PC-3 (cell line): ENCODE data around the gene CORO2B. TPM values are rescaled to one million over a fixed set of nuclear protein-coding genes. Genes with fewer than 3 reads are reported as not detected.

ENCODE experiments used
- ATAC-seq: fragments of 200-7000 bp; cut with Tn5 transposase; 2 replicates; pipeline ENCODE4 v1.9.1; 2020; ENCODE audit warnings: mild to moderate bottlenecking, moderate library complexity
- BruUV-seq: library from RNA; stranded (reverse); fragments of 400-500 nt; replicated peaks from 2 replicates; lab custom pipeline; 2021; lab: Mats Ljungman, UMichigan
- CTCF ChIA-PET: fragments of 300-600 bp; sonication (Branson Sonifier 250); formaldehyde crosslinking; loops from one replicate; lab custom pipeline; 2022; ENCODE audit warnings: antibody characterized with exemption; lab: Charles Lee
- POLR2A ChIA-PET: fragments of 300-600 bp; sonication (Branson Sonifier 250); formaldehyde crosslinking; loops from one replicate; lab custom pipeline; 2022; ENCODE audit warnings: antibody characterized with exemption; ENCODE audit not compliant: unreplicated experiment; lab: Charles Lee
- DNase-seq: peaks from one replicate; pipeline ENCODE4 v3.0.0-alpha.2; 2015
- H2AFZ ChIP-seq: fragments of 300-600 bp; sonication (generic); 2 replicates; pipeline ENCODE4 v1.6.0; 2016; ENCODE audit warnings: antibody characterized with exemption, low read length
- H3F3A ChIP-seq: fragments of 300-600 bp; sonication (generic); one replicate; pipeline ENCODE4 v1.6.0; 2017; ENCODE audit warnings: antibody characterized with exemption, low read length, control low read depth, mild to moderate bottlenecking; ENCODE audit not compliant: unreplicated experiment
- H3K27ac ChIP-seq: fragments of 300-600 bp; sonication (generic); 2 replicates; pipeline ENCODE4 v1.5.1; 2016; ENCODE audit warnings: mild to moderate bottlenecking, low read length
- H3K27me3 ChIP-seq: fragments of 300-600 bp; sonication (generic); 2 replicates; pipeline ENCODE4 v1.6.1; 2016; ENCODE audit warnings: low read length, mixed read lengths
- H3K36me3 ChIP-seq: fragments of 300-600 bp; sonication (generic); 2 replicates; pipeline ENCODE4 v1.6.1; 2016; ENCODE audit warnings: low read depth, mixed run types, low read length, mixed read lengths
- H3K4me1 ChIP-seq: fragments of 300-600 bp; sonication (generic); 2 replicates; pipeline ENCODE4 v1.5.1; 2016; ENCODE audit warnings: low read length; ENCODE audit not compliant: insufficient read depth
- H3K4me2 ChIP-seq: fragments of 300-600 bp; sonication (generic); 2 replicates; pipeline ENCODE4 v1.6.0; 2016; ENCODE audit warnings: low read length
- H3K4me3 ChIP-seq: fragments of 300-600 bp; sonication (generic); 2 replicates; pipeline ENCODE4 v1.5.1; 2016; ENCODE audit warnings: mild to moderate bottlenecking, low read length, mixed read lengths
- H3K79me2 ChIP-seq: fragments of 300-600 bp; sonication (generic); 2 replicates; pipeline ENCODE4 v1.6.1; 2017; ENCODE audit warnings: low read length, mixed read lengths
- H3K9ac ChIP-seq: fragments of 300-600 bp; sonication (generic); 2 replicates; pipeline ENCODE4 v1.6.0; 2016; ENCODE audit warnings: mild to moderate bottlenecking, low read length
- H3K9me2 ChIP-seq: fragments of 300-600 bp; sonication (generic); replicated peaks from 2 replicates; pipeline ENCODE4 v1.6.1; 2016; ENCODE audit warnings: mixed run types, low read length, mixed read lengths
- H3K9me3 ChIP-seq: fragments of 300-600 bp; sonication (generic); 2 replicates; pipeline ENCODE4 v1.6.1; 2016; ENCODE audit warnings: low read length, mixed read lengths
- H4K20me1 ChIP-seq: fragments of 300-600 bp; sonication (generic); 2 replicates; pipeline ENCODE4 v1.6.1; 2016; ENCODE audit warnings: low read length, mixed read lengths
- CTCF ChIP-seq: fragments of 300-600 bp; sonication (generic); conservative IDR thresholded peaks from 2 replicates; pipeline ENCODE4 v1.5.1; 2017; ENCODE audit warnings: antibody characterized with exemption, low read depth, mild to moderate bottlenecking, low read length
- EZH2 ChIP-seq: fragments of 300-600 bp; sonication (generic); IDR thresholded peaks from one replicate; pipeline ENCODE4 v1.6.1; 2017; ENCODE audit warnings: antibody characterized with exemption, mild to moderate bottlenecking, low read length; ENCODE audit not compliant: unreplicated experiment
- EZH2phosphoT487 ChIP-seq: fragments of 300-600 bp; sonication (generic); IDR thresholded peaks from 2 replicates; pipeline ENCODE4 v1.6.1; 2018; ENCODE audit warnings: mild to moderate bottlenecking, antibody characterized with exemption, low read length, borderline replicate concordance
- intact Hi-C: fragments of 100-400 bp; cut with micrococcal nuclease; formaldehyde crosslinking; loops from 2 replicates; pipeline ENCODE4 v1.9.0; 2023
- total RNA-seq: library from RNA; depleted of rRNA; stranded (reverse); fragments of >200 nt; gene quantifications from 2 replicates; pipeline ENCODE4 v1.2.3, GENCODE V29; 2014

Gene CORO2B
- total RNA-seq, 1 experiment from 2014 or later, result 0.66 TPM

- Histone ChIP-seq H3K9me2 (no peaks in the 10 kb centered on the region), H3K27me3 (no peaks in the 10 kb centered on the region), H3K4me2 (no peak overlapping the region), H3K79me2 (no peaks in the 10 kb centered on the region), H3K9ac (no peak overlapping the region), H3K4me3 (no peak overlapping the region), H4K20me1 (no peaks in the 10 kb centered on the region), H3K27ac (no peak overlapping the region), H3K9me3 (no peaks in the 10 kb centered on the region), H3K36me3 (no peaks in the 10 kb centered on the region), H2AFZ (no peak overlapping the region), H3F3A (no peaks in the 10 kb centered on the region), H3K4me1 (no peaks in the 10 kb centered on the region)
- intact Hi-C loops, result no loop called here
- TF ChIP-seq EZH2phosphoT487 (no peak), CTCF (no peak), EZH2 (no peak)
- CTCF ChIA-PET, result no interaction called here
- DNase-seq (no peak), ATAC-seq (no peak)
- BruUV-seq, result no TSS peak
- POLR2A ChIA-PET, result no interaction called here
Observed at GRCh38 chr15:68739390-68740080, 160.7 kb downstream of the CORO2B start.

- Histone ChIP-seq H3F3A (no peaks in the 10 kb centered on the region), H2AFZ (no peak overlapping the region), H3K36me3 (no peaks in the 10 kb centered on the region), H3K27ac (no peak overlapping the region), H3K27me3 (no peaks in the 10 kb centered on the region), H3K4me2 (no peak overlapping the region), H4K20me1 (no peaks in the 10 kb centered on the region), H3K9me2 (no peaks in the 10 kb centered on the region), H3K9ac (no peak overlapping the region), H3K79me2 (no peaks in the 10 kb centered on the region), H3K4me3 (no peak overlapping the region), H3K9me3 (no peaks in the 10 kb centered on the region), H3K4me1 (no peaks in the 10 kb centered on the region)
- CTCF ChIA-PET, result no interaction called here
- ATAC-seq (no peak), DNase-seq (no peak)
- TF ChIP-seq CTCF, result no peak
- no peak for TF ChIP-seq EZH2
- no peak for TF ChIP-seq EZH2phosphoT487
- POLR2A ChIA-PET, result no interaction called here
- BruUV-seq, result no TSS peak
- intact Hi-C loops, result no loop called here
Observed at GRCh38 chr15:68743256-68743655, 164.5 kb downstream of the CORO2B start.

GRCh38 chr15:68749365-68749764 is 170.6 kb downstream of the CORO2B start:
- H2AFZ ChIP-seq, result no peak overlapping the region
- no TSS peak for BruUV-seq
- no peaks in the 10 kb centered on the region for H3K79me2 ChIP-seq
- H3K27me3 ChIP-seq, result no peaks in the 10 kb centered on the region
- CTCF ChIA-PET, result no interaction called here
- no peak overlapping the region for H3K4me2 ChIP-seq
- intact Hi-C loops, result no loop called here
- H3K4me1 ChIP-seq, result no peaks in the 10 kb centered on the region
- no peak overlapping the region for H3K27ac ChIP-seq
- ATAC-seq, result no peak
- no peaks in the 10 kb centered on the region for H3K36me3 ChIP-seq
- DNase-seq, result no peak
- TF ChIP-seq CTCF, result no peak
- no peak for TF ChIP-seq EZH2phosphoT487
- no peak for TF ChIP-seq EZH2
- POLR2A ChIA-PET, result no interaction called here
- no peaks in the 10 kb centered on the region for H4K20me1 ChIP-seq
- no peak overlapping the region for H3K9ac ChIP-seq
- no peaks in the 10 kb centered on the region for H3K9me3 ChIP-seq
- H3K9me2 ChIP-seq, result no peaks in the 10 kb centered on the region
- H3K4me3 ChIP-seq, result no peak overlapping the region
- no peaks in the 10 kb centered on the region for H3F3A ChIP-seq
